Mammary epithelial cell (primary cell): ENCODE results near the gene ETV7.

ENCODE experiments used
- CTCF ChIP-seq, 2 donors: IDR thresholded peaks in 1 of 2; conservative IDR thresholded peaks in 1 of 2; 2 replicates each; pipeline ENCODE4 v1.5.1; 2011 to 2012; ENCODE audit warnings: inconsistent platforms in 2 of 2, low read length in 2 of 2, mild to moderate bottlenecking in 2 of 2, control low read depth in 1 of 2, low read depth in 1 of 2; ENCODE audit not compliant: insufficient read depth in 1 of 2; ENCODE audit errors: extremely low read depth in 1 of 2
- EZH2 ChIP-seq: IDR thresholded peaks from 2 replicates; pipeline ENCODE4 v1.6.1; 2012; ENCODE audit warnings: low read length, inconsistent platforms, borderline replicate concordance

GRCh38 chr6:36372088-36372487 is 15.4 kb downstream of the ETV7 start:
- no peak for TF ChIP-seq CTCF (conservative IDR thresholded peaks at IDR 0.05 in 1 of 2, IDR thresholded peaks at IDR 0.05 in 1 of 2; ENCODE audit: extremely low read depth in 1 of 2, insufficient read depth in 1 of 2, low read depth in 1 of 2, low read length in 2 of 2)
- no peak for TF ChIP-seq EZH2
